Measurements from ENCODE around the gene PSMF1. TPM values are rescaled to one million over a fixed set of nuclear protein-coding genes. Genes with fewer than 3 reads are reported as not detected.

PSMF1 gene
- total and polyA plus RNA-seq, 2 experiments from 2014 or later = 73.7 to 84.2 TPM

DNA sequence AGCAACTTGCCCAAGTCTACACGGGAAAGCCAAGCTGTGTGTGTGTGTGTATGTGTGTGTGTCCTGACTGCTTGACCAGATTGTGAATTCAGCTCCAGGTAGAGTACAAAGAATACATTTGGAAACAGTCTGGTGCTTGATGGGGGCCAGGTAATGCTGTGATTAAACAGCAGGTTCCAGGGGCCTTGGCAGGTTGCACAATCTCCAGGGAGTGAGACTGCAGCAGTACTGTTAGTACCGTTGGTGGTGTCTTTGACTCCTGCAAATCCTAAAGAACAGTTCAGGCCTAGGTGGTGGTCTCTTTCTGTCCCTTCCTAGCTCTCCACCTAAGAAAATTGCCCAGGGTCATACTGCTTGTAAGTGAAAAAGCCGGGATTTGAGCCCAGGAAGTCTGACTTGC, 11.2 kb upstream of the PSMF1 start:
- no peak overlapping the region for H3K4me3 ChIP-seq
- H4K20me1 ChIP-seq (replicated peaks; ENCODE audit: insufficient read depth) = no peaks in the 10 kb centered on the region
- no peaks in the 10 kb centered on the region for H3K9me2 ChIP-seq (ENCODE audit: insufficient read depth)
- H3K27ac ChIP-seq (ENCODE audit: low read depth) = no peak overlapping the region
- H3K4me2 ChIP-seq = no peak overlapping the region
- DNase-seq (ENCODE audit: low spot score) (no peak), ATAC-seq (no peak)
- H3K36me3 ChIP-seq (ENCODE audit: insufficient read depth) = no peaks in the 10 kb centered on the region
- H3K27me3 ChIP-seq (ENCODE audit: insufficient read depth) = no peaks in the 10 kb centered on the region
- H3K4me1 Mint-ChIP-seq = no peaks in the 10 kb centered on the region
- no peak overlapping the region for H3K27ac Mint-ChIP-seq
- no peaks in the 10 kb centered on the region for H3F3A ChIP-seq (replicated peaks; ENCODE audit: low read depth)
- no peaks in the 10 kb centered on the region for H3K79me2 ChIP-seq (replicated peaks; ENCODE audit: insufficient read depth)
- no peak for TF ChIP-seq EZH2phosphoT487 (IDR thresholded peaks at IDR 0.05; ENCODE audit: unreplicated experiment)
- no peak for TF ChIP-seq ZNF114 (CRISPR knock-in tag; IDR thresholded peaks at IDR 0.05)
- no peak for TF ChIP-seq STAT1 (IDR thresholded peaks at IDR 0.05; ENCODE audit: unreplicated experiment)
- TF ChIP-seq REST (IDR thresholded peaks at IDR 0.05; ENCODE audit: unreplicated experiment) = no peak
- TF ChIP-seq EZH2 (IDR thresholded peaks at IDR 0.05; ENCODE audit: low read depth, unreplicated experiment) = no peak
- no peak for TF ChIP-seq POLR2AphosphoS5 (IDR thresholded peaks at IDR 0.05; ENCODE audit: low read depth)
- TF ChIP-seq ETS1 (IDR thresholded peaks at IDR 0.05) = no peak
- TF ChIP-seq, protein P1, sequence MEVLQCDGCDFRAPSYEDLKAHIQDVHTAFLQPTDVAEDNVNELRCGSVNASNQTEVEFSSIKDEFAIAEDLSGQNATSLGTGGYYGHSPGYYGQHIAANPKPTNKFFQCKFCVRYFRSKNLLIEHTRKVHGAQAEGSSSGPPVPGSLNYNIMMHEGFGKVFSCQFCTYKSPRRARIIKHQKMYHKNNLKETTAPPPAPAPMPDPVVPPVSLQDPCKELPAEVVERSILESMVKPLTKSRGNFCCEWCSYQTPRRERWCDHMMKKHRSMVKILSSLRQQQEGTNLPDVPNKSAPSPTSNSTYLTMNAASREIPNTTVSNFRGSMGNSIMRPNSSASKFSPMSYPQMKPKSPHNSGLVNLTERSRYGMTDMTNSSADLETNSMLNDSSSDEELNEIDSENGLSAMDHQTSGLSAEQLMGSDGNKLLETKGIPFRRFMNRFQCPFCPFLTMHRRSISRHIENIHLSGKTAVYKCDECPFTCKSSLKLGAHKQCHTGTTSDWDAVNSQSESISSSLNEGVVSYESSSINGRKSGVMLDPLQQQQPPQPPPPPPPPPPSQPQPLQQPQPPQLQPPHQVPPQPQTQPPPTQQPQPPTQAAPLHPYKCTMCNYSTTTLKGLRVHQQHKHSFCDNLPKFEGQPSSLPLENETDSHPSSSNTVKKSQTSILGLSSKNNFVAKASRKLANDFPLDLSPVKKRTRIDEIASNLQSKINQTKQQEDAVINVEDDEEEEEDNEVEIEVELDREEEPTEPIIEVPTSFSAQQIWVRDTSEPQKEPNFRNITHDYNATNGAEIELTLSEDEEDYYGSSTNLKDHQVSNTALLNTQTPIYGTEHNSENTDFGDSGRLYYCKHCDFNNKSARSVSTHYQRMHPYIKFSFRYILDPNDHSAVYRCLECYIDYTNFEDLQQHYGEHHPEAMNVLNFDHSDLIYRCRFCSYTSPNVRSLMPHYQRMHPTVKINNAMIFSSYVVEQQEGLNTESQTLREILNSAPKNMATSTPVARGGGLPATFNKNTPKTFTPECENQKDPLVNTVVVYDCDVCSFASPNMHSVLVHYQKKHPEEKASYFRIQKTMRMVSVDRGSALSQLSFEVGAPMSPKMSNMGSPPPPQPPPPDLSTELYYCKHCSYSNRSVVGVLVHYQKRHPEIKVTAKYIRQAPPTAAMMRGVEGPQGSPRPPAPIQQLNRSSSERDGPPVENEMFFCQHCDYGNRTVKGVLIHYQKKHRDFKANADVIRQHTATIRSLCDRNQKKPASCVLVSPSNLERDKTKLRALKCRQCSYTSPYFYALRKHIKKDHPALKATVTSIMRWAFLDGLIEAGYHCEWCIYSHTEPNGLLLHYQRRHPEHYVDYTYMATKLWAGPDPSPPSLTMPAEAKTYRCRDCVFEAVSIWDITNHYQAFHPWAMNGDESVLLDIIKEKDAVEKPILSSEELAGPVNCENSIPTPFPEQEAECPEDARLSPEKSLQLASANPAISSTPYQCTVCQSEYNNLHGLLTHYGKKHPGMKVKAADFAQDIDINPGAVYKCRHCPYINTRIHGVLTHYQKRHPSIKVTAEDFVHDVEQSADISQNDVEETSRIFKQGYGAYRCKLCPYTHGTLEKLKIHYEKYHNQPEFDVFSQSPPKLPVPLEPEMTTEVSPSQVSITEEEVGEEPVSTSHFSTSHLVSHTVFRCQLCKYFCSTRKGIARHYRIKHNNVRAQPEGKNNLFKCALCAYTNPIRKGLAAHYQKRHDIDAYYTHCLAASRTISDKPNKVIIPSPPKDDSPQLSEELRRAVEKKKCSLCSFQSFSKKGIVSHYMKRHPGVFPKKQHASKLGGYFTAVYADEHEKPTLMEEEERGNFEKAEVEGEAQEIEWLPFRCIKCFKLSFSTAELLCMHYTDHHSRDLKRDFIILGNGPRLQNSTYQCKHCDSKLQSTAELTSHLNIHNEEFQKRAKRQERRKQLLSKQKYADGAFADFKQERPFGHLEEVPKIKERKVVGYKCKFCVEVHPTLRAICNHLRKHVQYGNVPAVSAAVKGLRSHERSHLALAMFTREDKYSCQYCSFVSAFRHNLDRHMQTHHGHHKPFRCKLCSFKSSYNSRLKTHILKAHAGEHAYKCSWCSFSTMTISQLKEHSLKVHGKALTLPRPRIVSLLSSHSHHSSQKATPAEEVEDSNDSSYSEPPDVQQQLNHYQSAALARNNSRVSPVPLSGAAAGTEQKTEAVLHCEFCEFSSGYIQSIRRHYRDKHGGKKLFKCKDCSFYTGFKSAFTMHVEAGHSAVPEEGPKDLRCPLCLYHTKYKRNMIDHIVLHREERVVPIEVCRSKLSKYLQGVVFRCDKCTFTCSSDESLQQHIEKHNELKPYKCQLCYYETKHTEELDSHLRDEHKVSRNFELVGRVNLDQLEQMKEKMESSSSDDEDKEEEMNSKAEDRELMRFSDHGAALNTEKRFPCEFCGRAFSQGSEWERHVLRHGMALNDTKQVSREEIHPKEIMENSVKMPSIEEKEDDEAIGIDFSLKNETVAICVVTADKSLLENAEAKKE (CRISPR knock-in tag; IDR thresholded peaks at IDR 0.05) = no peak
- TF ChIP-seq ZNF331 (CRISPR knock-in tag; IDR thresholded peaks at IDR 0.05; ENCODE audit: low read depth) = no peak
- TF ChIP-seq CREB1 (CRISPR knock-in tag; IDR thresholded peaks at IDR 0.05; ENCODE audit: low read depth) = no peak
- no peak for TF ChIP-seq NANOG (IDR thresholded peaks at IDR 0.05; ENCODE audit: borderline replicate concordance)
- H3K4me1 ChIP-seq (ENCODE audit: insufficient read depth) = no peaks in the 10 kb centered on the region
- H3K9me3 Mint-ChIP-seq = peaks cover 14% of the 10 kb centered on the region
- no peaks in the 10 kb centered on the region for H3K27me3 Mint-ChIP-seq (ENCODE audit: insufficient read depth, low read depth, poor library complexity)
- no peak overlapping the region for H2AFZ ChIP-seq
- no peak overlapping the region for H3K4me3 Mint-ChIP-seq
- no peaks in the 10 kb centered on the region for H3K36me3 Mint-ChIP-seq (ENCODE audit: low read depth)
